ENCODE results near the gene SPEM1.

The SPEM1 gene, protein sequence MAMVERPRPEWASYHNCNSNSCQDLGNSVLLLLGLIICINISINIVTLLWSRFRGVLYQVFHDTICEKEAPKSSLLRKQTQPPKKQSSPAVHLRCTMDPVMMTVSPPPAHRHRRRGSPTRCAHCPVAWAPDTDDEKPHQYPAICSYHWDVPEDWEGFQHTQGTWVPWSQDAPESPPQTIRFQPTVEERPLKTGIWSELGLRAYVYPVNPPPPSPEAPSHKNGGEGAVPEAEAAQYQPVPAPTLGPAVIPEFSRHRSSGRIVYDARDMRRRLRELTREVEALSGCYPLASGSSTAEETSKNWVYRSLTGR

DNA sequence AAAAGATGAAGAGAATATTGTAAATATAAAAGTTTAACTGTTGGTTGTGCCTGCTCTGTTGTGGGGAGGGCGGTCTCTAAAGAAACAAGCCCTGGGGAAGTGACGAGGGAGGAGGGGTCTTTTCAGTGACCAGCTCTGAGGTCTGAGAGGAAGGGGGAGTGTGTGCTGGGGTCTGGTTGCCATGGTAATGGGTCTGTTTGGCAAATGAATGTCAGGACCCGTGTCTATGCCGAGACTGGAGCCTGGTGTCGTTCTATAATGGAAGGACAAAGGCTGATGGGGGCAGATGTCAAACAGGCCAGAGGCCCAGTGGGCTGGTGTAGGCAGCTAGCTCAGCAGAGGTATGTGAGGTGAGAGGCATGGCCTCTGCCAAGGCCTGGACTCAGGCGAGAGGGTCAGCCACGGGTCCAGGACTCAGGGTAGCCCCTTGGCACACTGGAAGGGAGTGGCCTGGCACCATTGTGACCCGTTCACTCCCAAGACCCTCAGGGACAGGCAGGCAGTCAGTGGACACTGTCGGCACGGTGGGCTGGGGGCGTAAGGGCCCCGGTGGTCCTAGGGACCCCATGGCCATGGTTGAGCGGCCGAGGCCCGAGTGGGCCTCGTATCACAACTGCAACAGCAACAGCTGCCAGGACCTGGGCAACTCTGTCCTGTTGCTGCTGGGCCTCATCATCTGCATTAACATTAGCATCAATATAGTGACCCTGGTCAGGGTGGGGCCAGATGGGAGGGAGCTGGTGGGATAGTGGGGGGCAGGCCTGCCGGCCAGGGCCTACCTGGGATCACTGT lies at the start of gene SPEM1:
TSS of gene SPEM1 (plus strand) at position 506 of the 792 bp plus-strand sequence. CDS start at position 567, 61 bp downstream.
- DNase-seq: no peak

DNA sequence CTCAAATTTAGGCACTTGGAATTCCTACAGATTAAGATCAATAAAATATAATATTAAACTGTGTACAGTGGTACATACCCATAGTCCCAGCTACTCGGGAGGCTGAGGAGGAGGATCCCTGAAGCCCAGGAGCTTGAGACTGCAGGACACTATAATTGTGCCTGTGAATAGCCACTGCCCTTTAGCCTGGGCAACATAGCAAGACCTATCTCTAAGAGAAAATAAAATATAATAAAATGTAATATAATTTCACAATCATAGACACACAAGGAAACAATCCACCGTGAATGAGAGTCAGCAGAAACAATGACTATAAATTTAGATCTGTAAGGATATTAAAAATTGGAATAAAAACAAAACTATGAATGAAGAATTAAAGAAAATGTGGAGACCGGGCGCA lies 49.3 kb upstream of the SPEM1 start:
- no peak for DNase-seq

DNA sequence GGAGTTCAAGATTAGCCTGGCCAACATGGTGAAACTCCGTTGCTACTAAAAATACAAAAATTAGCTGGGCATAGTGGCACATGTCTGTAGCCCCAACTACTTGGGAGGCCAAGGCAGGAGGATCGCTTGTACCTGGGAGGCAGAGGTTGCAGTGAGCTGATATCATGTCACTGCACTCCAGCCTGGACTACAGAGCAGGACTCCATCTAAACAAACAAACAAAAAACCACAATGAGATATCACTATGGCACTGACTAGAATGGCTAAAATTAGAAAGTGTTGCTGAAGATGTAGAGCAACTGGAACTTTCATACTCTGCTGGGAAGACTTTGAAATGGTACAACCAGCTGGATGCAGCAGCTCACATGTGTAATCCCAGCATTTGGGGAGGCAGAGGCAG lies 45.8 kb upstream of the SPEM1 start:
- DNase-seq: no peak

DNA sequence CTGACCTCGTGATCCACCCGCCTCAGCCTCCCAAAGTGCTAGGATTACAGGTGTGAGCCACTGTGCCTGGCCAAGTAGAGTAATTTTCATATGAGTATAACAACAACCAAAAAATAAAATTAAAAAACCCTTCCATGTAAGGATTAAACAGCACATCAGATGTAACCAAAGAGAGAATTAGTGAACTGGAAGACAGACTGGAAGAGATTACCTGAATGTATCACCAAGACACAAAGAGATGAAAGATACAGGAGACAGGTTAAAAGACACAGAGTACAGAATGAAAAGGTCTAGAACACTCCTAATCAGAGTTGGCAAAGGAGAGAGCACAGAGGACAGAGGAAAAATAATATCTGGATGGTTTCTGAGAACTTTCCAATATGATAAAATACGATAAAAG lies 41.0 kb upstream of the SPEM1 start:
- DNase-seq: no peak

DNA sequence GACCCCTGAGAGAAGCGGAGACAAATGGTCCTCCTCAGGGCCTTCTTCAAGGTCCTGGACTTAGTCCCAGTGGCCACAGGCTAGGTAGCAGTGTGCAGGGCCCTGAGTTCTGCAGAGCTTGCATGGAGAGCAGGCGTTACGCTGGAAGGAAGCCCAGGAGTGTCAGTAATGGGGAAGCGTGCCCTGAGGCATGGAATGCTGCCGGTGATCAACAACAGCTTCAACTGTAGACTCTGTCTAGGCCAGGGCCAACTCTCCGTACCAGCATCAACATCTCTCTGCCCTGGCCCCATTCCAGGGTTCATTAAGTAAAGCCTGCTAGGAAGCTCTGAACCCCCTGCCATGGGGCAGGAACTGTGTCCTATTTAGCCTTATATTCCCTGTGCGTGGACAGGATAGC lies 39.8 kb upstream of the SPEM1 start:
- DNase-seq: no peak

DNA sequence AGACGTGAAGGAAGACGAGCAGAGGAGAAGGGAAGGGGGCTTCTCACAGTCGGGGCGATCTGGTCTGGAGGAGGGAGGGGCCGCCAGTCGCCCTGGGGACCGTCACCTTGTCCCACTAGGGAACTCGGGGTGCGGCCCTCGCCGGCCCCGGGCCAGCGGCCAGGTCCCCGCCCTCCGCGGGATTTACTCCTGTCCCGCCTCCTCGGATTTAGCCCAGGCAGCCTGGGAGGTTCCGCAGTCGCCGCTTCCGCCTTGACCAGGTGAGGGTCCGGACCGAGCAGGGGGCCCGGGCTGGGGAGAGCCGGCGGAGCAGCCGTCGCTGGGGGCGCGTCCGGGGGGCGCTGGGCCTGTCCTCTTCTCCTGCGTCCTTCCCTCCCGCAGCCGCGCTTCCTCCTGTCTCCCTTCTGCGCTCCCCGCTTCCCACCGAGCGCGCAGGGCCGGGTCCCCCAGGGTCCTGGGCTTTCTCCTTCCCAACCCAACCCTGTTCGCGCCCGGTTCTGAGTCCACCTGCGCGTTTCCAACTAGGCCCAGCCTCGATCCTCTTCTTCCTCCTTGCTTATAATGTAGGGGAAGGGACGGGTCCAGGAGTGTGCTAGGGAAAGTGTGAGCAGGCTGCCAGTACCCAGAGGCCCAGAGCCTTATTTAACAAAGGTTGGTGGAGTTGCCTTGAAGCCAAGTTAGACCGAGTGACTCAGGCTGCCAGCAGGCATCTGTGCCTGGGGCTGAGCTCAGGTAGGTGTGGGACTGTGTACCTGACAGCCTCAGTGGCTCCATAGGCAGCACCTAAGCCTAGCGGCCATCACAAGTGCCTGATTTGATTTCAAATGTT lies 39.1 kb upstream of the SPEM1 start, which contains the start of gene TNK1:
TSS of gene TNK1 (plus strand) at position 235 of the 829 bp plus-strand sequence. CDS start 1,838 bp downstream, outside the sequence.
- no peak for DNase-seq

DNA sequence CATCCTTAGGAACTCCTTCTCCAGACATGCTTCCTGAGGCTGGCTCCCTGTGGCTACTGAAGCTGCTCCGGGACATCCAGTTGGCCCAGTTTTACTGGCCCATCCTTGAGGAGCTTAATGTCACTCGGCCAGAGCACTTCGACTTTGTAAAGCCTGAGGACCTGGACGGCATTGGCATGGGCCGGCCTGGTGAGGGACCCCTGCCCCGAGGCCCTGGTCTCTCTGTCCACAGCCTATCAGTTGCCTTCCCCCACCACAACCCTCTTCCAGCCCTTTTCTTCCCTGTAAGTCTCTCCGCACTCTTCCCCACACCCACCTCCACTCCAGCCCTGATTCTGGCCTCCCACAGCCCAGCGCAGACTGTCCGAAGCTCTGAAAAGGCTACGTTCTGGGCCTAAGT lies 37.2 kb upstream of the SPEM1 start:
- no peak for DNase-seq

DNA sequence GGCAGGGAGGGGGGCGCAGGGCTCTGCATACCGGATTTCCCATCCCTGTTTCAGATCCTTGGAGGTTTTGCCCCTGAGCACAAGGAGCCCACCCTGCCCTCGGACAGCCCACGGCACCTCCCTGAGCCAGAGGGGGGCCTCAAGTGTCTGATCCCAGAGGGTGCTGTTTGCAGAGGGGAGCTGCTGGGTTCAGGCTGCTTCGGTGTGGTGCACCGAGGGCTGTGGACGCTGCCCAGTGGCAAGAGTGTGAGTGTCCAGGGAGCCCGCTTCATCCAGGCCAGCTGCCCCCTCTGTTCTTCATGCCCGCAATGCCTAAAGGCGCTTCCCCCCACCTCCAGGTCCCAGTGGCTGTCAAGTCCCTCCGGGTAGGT lies 36.8 kb upstream of the SPEM1 start:
- DNase-seq: no peak

DNA sequence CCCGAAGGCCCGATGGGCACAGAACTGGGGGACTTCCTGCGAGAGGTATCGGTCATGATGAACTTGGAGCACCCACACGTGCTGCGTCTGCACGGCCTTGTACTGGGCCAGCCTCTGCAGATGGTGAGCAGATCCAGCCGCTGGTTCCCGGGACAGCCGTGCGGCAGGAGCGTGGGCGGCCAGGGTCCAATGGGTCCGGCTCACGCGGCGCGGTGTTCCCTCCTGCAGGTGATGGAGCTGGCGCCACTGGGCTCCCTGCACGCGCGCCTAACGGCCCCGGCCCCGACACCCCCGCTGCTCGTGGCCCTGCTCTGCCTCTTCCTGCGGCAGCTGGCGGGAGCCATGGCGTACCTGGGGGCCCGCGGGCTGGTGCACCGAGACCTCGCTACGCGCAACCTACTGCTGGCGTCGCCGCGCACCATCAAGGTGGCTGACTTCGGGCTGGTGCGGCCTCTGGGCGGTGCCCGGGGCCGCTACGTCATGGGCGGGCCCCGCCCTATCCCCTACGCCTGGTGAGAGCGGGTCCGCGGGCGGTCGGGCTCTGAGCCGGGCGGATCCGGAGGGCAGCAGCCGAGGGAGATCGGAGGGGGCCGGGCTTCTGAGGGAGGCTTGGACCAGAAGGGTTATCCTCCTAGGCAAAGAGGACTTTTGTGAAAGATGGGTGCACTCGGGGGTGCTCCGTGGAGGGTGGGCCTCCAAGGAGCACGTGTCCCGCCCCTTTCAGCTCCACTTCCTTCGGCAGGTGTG lies 36.2 kb upstream of the SPEM1 start:
- DNase-seq: no peak

DNA sequence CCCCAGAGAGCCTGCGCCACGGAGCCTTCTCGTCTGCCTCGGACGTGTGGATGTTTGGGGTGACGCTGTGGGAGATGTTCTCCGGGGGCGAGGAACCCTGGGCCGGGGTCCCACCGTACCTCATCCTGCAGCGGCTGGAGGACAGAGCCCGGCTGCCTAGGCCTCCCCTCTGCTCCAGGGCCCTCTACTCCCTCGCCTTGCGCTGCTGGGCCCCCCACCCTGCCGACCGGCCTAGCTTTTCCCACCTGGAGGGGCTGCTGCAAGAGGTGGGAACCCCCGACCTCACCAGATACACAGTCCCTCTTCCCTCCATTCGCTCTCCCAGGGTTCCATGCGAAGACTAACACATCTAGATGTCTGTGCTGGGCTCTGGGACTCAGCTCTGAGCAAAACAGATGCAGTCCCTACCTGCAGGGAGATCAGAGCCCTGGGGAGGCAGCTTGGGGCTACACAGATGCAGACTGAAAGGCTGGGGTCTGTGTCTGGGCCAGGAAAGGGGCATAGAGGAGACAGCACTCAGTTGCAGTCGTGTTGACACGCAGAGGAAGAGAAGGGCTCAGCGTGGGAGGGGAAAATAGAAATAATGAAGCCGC lies 35.5 kb upstream of the SPEM1 start:
- no peak for DNase-seq

DNA sequence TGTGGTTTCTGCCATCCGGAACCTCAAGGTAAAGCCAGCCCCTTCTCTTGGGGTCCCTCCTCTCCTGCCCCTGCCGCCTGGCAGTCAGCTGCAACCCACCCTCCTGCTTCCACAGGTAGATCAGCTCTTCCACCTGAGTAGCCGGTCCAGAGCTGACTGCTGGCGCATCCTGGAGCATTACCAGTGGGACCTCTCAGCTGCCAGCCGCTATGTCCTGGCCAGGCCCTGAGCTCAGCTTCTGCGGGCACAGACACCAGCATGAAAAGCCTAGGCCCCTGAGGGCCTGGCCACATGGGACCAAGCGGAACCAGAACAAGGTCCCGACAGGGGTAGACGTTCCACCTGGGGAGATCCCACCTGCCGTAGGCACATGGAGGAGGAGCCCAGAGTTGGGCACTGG lies 31.3 kb upstream of the SPEM1 start:
- no peak for DNase-seq

DNA sequence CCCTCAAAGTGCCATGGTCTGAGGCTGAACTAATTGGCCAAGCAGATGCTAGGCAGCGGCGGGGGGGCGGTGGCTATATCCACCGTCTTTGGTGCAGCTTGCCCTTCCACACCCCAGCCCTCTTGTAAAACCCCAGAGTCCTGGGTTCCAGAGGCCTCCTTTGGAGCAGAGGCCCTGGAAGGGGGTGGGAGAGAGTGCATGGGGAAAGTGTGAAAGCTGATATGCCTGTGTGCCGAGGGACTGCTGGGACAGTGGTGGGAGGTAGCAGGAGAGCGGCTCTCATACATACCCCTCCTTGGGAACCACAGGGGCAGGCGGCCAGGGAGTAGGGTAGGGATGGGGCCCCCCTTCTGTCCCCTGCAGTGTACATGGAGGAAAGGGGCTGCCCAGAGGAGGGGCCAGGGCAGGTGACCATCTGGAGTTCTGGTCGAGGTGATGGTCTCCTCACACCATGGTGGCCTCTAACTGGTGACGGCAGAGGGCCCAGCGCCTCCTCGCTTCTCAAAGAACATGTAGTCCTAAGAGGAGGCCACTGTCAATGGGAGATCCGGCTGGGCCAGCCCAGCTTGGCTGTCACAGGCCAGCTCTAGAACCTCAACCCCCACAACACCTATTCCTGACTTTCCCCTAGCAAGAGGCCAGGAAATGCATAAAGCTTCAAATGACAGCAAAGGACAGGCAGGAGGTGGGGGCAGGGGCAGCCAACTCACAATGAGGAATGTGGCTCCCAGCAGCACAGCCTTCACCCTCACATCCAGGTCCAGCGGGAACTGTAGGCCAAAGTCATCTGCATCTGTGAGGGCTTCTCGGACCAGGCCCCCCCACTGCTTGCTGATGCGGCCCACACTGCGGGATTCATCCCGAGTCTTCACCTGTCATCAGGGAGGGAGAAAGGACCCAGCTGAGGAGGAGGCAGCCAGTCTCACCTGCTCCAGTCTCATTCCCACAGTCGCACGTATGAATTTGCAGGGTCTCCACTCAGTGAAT lies 29.9 kb upstream of the SPEM1 start:
- no peak for DNase-seq

DNA sequence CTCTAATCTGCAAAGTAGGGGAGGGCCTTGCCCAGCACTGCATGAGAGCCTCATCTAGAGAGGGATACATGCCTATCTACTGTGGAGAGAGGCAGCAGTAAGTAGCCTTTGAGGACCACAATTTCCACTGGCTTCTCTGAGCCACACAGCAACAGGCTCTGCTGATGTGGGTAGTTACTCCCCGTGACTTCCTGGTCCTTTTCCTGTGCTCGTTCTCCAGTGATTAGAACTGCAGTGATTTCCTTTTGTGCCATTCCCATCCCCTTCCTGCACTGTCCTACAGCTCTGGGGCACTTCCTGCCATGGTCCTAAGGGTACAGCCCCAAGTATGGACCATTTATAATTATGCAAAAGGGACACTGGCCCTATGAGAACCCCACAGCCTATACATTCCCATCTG lies 28.8 kb upstream of the SPEM1 start:
- DNase-seq: no peak

DNA sequence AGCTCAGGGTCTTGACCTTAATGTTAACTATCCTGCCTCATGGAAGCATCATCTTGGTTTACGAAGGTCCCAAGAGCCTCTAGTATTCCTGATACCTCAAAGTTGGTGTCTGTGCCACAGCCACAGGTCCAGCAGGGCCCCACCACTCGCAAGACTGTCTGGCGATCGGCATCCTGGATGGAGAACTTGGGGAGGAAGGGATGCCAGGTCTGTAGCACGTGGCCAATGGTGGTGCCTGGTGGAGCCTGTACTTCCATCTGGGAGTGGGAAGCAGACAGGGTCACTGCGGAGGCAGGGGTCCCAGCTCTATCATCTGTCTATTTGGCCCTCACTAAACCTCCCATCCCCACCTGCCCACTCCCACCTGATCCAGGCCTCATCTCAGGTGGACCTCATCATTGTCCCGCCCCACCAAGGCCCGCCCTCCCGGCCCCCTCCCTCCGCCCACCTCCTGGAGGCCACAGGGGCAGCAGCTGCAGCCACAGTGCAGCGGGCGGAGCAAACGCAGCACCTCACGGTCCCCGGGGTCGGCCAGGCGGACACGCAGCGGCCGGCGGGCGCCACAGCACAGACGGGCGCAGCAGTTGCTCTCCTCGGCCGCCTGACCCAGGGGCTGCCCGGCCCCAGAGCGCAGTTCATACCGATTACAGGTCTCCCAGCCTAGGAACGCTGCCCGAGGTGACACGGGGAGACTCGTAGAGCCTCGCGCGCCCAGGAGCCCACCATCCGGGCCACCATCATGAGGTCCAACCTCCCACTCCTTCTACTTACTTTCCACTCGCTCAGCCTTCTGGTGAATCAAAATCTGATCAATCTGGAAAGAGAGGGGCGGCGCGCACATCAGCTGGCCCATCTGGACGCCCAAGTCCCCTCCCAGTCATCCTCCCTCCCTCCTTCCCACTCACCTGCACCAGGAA lies 27.2 kb upstream of the SPEM1 start:
- no peak for DNase-seq

DNA sequence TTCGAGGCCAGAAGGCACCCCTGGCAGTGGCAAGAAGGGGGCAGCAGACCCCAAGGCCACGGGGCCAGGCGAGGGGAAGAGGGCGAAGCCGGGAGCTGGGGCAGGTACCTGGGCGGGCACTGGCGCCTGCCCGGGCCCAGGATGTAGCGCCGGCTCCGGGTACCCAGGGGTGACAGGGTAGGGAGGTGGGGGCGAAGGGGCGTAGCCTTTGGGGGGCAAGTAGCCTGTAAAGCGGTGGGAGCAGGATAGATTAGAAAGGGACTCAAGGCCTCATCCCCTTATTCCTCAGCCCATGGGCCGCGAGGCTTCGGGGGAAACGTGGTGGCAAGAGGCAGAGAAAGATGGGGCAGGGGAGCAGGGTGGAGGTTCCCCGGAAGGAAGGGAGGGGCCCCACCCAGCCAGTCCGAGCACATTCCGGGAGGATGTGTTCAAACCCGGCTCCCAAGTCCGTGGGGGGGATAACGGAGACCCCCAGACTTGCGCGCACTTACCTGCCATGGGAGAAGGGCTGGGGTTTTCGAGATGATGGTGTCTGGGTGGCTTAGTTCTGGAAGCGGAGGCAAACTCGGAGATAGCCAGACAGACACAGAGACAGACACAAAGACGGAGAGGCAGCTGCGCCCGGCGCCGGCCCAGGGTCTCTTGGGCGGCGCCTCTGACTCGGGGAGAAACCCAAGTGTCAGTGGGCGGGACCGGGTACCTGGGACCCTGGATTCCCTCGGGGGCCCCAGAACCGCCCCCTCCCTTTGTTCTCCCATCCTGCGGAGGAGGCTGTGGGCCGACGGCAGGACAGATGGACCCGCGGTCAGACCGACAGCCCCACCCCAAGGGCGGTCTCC lies 26.3 kb upstream of the SPEM1 start:
- DNase-seq: no peak

DNA sequence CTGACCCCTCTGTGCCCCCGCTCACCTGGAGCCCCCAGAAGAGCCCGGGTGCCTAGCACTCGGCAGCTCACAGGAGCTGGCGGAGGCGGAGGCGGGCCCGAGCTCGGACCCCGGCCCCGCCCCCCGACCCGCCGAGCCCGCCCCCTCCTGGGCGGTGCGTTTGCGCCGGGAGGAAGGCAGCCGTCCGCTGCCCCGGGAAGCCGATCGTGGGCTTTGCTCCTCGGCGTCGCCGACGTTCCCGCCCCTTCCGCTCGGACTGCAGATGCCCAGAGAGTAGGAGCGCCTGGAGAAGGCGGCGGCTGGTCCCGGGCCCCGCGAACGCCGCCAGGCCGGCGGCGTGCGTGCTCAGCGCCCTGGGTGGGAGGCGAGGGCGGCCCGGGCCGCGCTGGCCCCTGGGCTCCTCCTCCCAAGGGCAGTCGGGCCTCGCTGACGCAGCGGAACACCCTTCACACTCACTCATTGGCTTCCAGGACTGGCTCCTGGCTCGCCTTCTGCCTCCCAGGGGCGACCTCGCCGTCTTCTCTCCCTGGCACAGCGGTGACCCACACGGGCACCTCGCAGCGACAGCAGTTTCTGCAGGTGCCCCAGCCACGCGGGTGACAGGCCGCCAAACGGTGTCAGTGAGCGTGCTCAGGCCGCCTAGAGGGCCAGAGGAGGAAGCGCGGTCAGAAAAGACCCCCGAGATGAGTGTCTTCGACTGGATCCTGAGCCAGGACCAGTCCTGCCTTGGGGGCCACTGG lies 25.5 kb upstream of the SPEM1 start, which contains the start of gene PLSCR3:
TSS of gene PLSCR3 (minus strand) at position 74 of the 740 bp plus-strand sequence. CDS start 415 bp downstream, outside the sequence.
- DNase-seq: peak; percentile 81

DNA sequence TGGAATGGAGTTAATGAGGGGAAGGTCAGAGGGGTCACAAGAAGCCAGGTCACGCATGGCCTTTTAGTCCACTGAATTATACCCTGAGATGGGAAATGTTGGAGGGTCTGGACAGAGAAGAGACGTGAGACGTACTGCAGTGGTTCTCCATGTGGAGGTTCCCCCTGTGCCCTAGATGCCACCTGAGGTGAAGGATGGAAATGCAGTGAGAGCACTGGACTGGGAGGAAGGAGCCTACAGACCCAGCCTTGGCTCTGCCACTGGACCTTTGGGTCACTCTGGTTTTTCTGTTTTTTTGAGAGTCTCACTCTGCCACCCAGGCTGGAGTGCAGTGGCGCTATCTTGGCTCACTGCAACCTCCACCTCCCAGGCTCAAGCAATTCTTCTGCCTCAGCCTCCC lies 24.0 kb upstream of the SPEM1 start:
- no peak for DNase-seq

DNA sequence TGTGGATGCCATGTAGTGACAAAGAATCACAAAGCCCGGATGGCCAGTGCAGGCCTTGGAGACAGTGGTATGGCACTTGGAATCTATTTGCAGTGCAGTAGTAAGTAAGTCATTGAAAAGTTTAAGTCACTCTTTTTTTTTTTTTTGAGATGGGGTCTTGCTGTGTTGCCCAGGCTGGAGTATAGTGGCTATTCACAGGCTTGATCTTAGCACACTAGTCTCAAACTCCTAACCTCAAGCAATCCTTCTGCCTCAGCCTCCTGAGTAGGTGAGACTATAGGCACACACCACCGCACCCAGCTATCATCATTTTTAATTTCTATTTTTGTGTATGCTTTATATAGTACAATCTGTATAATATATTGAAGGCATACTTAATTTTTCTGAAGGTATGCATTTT lies 21.5 kb upstream of the SPEM1 start:
- DNase-seq: no peak
